Sigmoid colon (tissue), 4 donors: ENCODE results near the gene LNPEP.

Experiments used
- CTCF ChIP-seq, 4 experiments: fragments of 450-650 bp in 3 of 4; fragments of 200-600 bp in 1 of 4; IDR thresholded peaks; one replicate each; pipeline ENCODE4 v1.5.1; 2016 to 2019; ENCODE audit warnings: antibody characterized with exemption in 4 of 4, mild to moderate bottlenecking in 3 of 4, moderate library complexity in 2 of 4
- EP300 ChIP-seq, 4 donors: sonication (generic); formaldehyde crosslinking; IDR thresholded peaks; one replicate each; pipeline ENCODE4 v1.6.1; 2017; ENCODE audit warnings: antibody characterized with exemption in 4 of 4
- POLR2A ChIP-seq, 2 donors: fragments of 450-650 bp; IDR thresholded peaks; one replicate each; pipeline ENCODE4 v1.6.1; 2016; ENCODE audit warnings: antibody characterized with exemption in 2 of 2, mild to moderate bottlenecking in 2 of 2, moderate library complexity in 2 of 2
- POLR2AphosphoS5 ChIP-seq, 4 donors: sonication (generic); formaldehyde crosslinking; IDR thresholded peaks; one replicate each; pipeline ENCODE4 v1.6.1; 2017; ENCODE audit warnings: antibody characterized with exemption in 4 of 4

- TF ChIP-seq CTCF (IDR thresholded peaks at IDR 0.05): no peak
- no peak for TF ChIP-seq POLR2A (IDR thresholded peaks at IDR 0.05)
- TF ChIP-seq POLR2AphosphoS5 (IDR thresholded peaks at IDR 0.05): no peak
- TF ChIP-seq EP300 (IDR thresholded peaks at IDR 0.05): no peak
Observed at GRCh38 chr5:96928931-96929708, 6.8 kb upstream of the LNPEP start.
